Uterus (tissue), 2 donors: Measurements from ENCODE around the gene SH3BGR.

Source experiments
- POLR2A ChIP-seq, 2 donors: fragments of 450-650 bp; IDR thresholded peaks; one replicate each; pipeline ENCODE4 v1.6.1; 2016; ENCODE audit warnings: antibody characterized with exemption in 2 of 2, mild to moderate bottlenecking in 1 of 2, moderate library complexity in 1 of 2
- TF ChIP-seq, protein P1 (sequence below), 4 experiments: fragments of 200-600 bp in 2 of 4; fragments of 450-650 bp in 2 of 4; sonication (generic) in 2 of 4; IDR thresholded peaks; one replicate each; pipeline ENCODE4 v1.5.1; 2016 to 2019; ENCODE audit warnings: antibody characterized with exemption in 4 of 4, mild to moderate bottlenecking in 2 of 4, moderate library complexity in 1 of 4

DNA sequence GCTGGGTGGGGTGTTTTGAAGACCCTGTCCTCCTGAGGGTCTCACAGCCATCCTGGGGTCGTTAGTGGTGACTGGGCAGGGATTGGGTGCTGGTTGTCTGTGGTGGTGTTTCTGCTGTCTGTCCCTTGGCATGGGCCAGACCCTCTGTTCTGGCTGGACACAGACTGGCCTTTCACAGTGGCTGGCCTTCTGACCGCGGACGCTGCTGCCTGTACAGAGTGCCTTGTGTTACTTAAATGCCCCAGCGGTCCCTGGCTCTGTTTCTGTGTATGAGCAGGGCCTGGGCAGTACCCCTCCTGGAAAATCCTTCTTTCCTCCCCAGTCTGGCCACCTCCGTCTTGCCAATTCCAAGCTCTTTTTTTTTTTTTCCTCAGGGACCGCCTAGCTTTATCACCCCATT lies 50.9 kb downstream of the SH3BGR start:
- TF ChIP-seq, protein P1, sequence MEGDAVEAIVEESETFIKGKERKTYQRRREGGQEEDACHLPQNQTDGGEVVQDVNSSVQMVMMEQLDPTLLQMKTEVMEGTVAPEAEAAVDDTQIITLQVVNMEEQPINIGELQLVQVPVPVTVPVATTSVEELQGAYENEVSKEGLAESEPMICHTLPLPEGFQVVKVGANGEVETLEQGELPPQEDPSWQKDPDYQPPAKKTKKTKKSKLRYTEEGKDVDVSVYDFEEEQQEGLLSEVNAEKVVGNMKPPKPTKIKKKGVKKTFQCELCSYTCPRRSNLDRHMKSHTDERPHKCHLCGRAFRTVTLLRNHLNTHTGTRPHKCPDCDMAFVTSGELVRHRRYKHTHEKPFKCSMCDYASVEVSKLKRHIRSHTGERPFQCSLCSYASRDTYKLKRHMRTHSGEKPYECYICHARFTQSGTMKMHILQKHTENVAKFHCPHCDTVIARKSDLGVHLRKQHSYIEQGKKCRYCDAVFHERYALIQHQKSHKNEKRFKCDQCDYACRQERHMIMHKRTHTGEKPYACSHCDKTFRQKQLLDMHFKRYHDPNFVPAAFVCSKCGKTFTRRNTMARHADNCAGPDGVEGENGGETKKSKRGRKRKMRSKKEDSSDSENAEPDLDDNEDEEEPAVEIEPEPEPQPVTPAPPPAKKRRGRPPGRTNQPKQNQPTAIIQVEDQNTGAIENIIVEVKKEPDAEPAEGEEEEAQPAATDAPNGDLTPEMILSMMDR (IDR thresholded peaks at IDR 0.05), result no peak
- TF ChIP-seq POLR2A (IDR thresholded peaks at IDR 0.05), result no peak
